HCT116 (cell line): ENCODE data around the gene SELENOS. TPM values are rescaled to one million over a fixed set of nuclear protein-coding genes. Genes with fewer than 3 reads are reported as not detected.

Experiments used
- ATAC-seq: fragments of 200-7000 bp; cut with Tn5 transposase; 2 replicates; pipeline ENCODE4 v1.9.1; 2020; ENCODE audit warnings: mild to moderate bottlenecking, moderate library complexity
- BruUV-seq: library from RNA; stranded (reverse); fragments of 400-500 nt; replicated peaks from 2 replicates; lab custom pipeline; 2021; lab: Mats Ljungman, UMichigan
- CTCF ChIA-PET: fragments of 300-600 bp; sonication (Branson Sonifier 250); formaldehyde crosslinking; loops from one replicate; lab custom pipeline; 2021; ENCODE audit warnings: antibody characterized with exemption; lab: Charles Lee
- POLR2A ChIA-PET: fragments of 300-600, 350-600 bp; sonication (Branson Sonifier 250); formaldehyde crosslinking; loops from one replicate; lab custom pipeline; 2021; ENCODE audit warnings: antibody characterized with exemption; lab: Charles Lee
- RAD21 ChIA-PET, 2 experiments: fragments of 300-600 bp; sonication (Branson Sonifier 250); formaldehyde crosslinking; loops; one replicate each; lab custom pipeline; 2023; ENCODE audit warnings: low total read pairs in 2 of 2; ENCODE audit not compliant: uncharacterized antibody in 2 of 2, unreplicated experiment in 2 of 2, low non-redundant PET in 1 of 2; lab: Charles Lee
- DNase-seq: peaks from one replicate; pipeline ENCODE4 v3.0.0-alpha.2; 2010; ENCODE audit warnings: low read depth, low spot score
- H2AFZ ChIP-seq: fragments of 200-600 bp; shearing (Covaris generic), sonication (generic); 2 replicates; pipeline ENCODE4 v1.6.1; 2017; ENCODE audit warnings: low read depth, mixed run types, mixed read lengths, antibody characterized with exemption, low read length; ENCODE audit not compliant: poor library complexity, severe bottlenecking
- H3K27ac ChIP-seq: 2 replicates; pipeline ENCODE4 v1.5.1; 2012; ENCODE audit warnings: low read depth, low read length
- H3K27me3 ChIP-seq: fragments of 200-600 bp; sonication (generic); 2 replicates; pipeline ENCODE4 v1.6.1; 2016; ENCODE audit warnings: mixed run types, low read length, mixed read lengths; ENCODE audit not compliant: insufficient read depth
- H3K36me3 ChIP-seq, 2 experiments: fragments of 200-500 bp in 1 of 2; fragments of 200-600 bp in 1 of 2; sonication (Bioruptor generic) in 1 of 2; sonication (generic) in 1 of 2; 2 replicates each; pipeline versions ENCODE4 v1.5.1 to v1.6.1; 2014 to 2016; ENCODE audit warnings: low read length in 2 of 2, inconsistent platforms in 1 of 2, mixed read lengths in 1 of 2, mixed run types in 1 of 2; ENCODE audit not compliant: insufficient read depth in 2 of 2, control insufficient read depth in 1 of 2
- H3K4me1 ChIP-seq, 2 experiments: fragments of 200-600 bp in 1 of 2; sonication (generic) in 1 of 2; 2 replicates each; pipeline versions ENCODE4 v1.5.1 to v1.6.1; 2012 to 2017; ENCODE audit warnings: low read length in 2 of 2, inconsistent platforms in 1 of 2, mild to moderate bottlenecking in 1 of 2, mixed read lengths in 1 of 2, mixed run types in 1 of 2, moderate library complexity in 1 of 2; ENCODE audit not compliant: insufficient read depth in 2 of 2, control insufficient read depth in 1 of 2
- H3K4me2 ChIP-seq: fragments of 200-600 bp; sonication (generic); 2 replicates; pipeline ENCODE4 v1.6.1; 2017; ENCODE audit warnings: mixed run types, low read length, mixed read lengths
- H3K4me3 ChIP-seq, 2 experiments: fragments of 200-600 bp in 1 of 2; sonication (generic) in 1 of 2; replicated peaks in 1 of 2; 2 replicates each; pipeline ENCODE4 v1.5.1; 2011 to 2016; ENCODE audit warnings: low read length in 2 of 2, control low read depth in 1 of 2, low read depth in 1 of 2, mild to moderate bottlenecking in 1 of 2, mixed read lengths in 1 of 2, mixed run types in 1 of 2
- H3K79me2 ChIP-seq: fragments of 200-600 bp; sonication (generic); 2 replicates; pipeline ENCODE4 v1.6.1; 2017; ENCODE audit warnings: mild to moderate bottlenecking, mixed run types, low read length, moderate library complexity, mixed read lengths; ENCODE audit not compliant: insufficient read depth
- H3K9ac ChIP-seq: fragments of 200-600 bp; sonication (generic); 2 replicates; pipeline ENCODE4 v1.6.1; 2016; ENCODE audit warnings: low read length, mixed read lengths
- H3K9me2 ChIP-seq: fragments of 200-600 bp; sonication (generic), shearing (Covaris generic); 2 replicates; pipeline ENCODE4 v1.6.1; 2017; ENCODE audit warnings: mixed run types, mild to moderate bottlenecking, moderate library complexity; ENCODE audit not compliant: insufficient read depth
- H3K9me3 ChIP-seq, 2 experiments: fragments of 200-500 bp in 1 of 2; fragments of 200-600 bp in 1 of 2; sonication (Bioruptor generic) in 1 of 2; sonication (generic) in 1 of 2; 2 replicates each; pipeline ENCODE4 v1.6.1; 2014 to 2017; ENCODE audit warnings: low read length in 2 of 2, mixed read lengths in 2 of 2, inconsistent platforms in 1 of 2, low read depth in 1 of 2, mild to moderate bottlenecking in 1 of 2, mixed run types in 1 of 2, moderate library complexity in 1 of 2; ENCODE audit not compliant: control insufficient read depth in 1 of 2, insufficient read depth in 1 of 2
- H4K20me1 ChIP-seq: fragments of 200-600 bp; sonication (generic), shearing (Covaris generic); 2 replicates; pipeline ENCODE4 v1.6.1; 2017; ENCODE audit warnings: mixed run types, mild to moderate bottlenecking, moderate library complexity; ENCODE audit not compliant: insufficient read depth
- CBX3 ChIP-seq: IDR thresholded peaks from 2 replicates; pipeline ENCODE4 v1.6.1; 2012; ENCODE audit warnings: low read depth
- CEBPB ChIP-seq: IDR thresholded peaks from 2 replicates; pipeline ENCODE4 v1.6.1; 2012; ENCODE audit warnings: low read depth
- EGR1 ChIP-seq: IDR thresholded peaks from 2 replicates; pipeline ENCODE4 v1.6.1; 2012; ENCODE audit warnings: low read depth
- ELF1 ChIP-seq: IDR thresholded peaks from 2 replicates; pipeline ENCODE4 v1.6.1; 2012; ENCODE audit warnings: low read depth, borderline replicate concordance
- EZH2phosphoT487 ChIP-seq: fragments of 200-600 bp; IDR thresholded peaks from 2 replicates; pipeline ENCODE4 v1.6.1; 2018; ENCODE audit warnings: antibody characterized with exemption, borderline replicate concordance
- FOSL1 ChIP-seq: IDR thresholded peaks from 2 replicates; pipeline ENCODE4 v1.6.1; 2012; ENCODE audit warnings: low read depth
- JUND ChIP-seq: IDR thresholded peaks from 2 replicates; pipeline ENCODE4 v1.6.1; 2012
- MAX ChIP-seq: IDR thresholded peaks from 2 replicates; pipeline ENCODE4 v1.6.1; 2012
- POLR2AphosphoS5 ChIP-seq: IDR thresholded peaks from 2 replicates; pipeline ENCODE4 v1.6.1; 2011; ENCODE audit warnings: mild to moderate bottlenecking, low read depth, low read length, moderate library complexity
- REST ChIP-seq: IDR thresholded peaks from 2 replicates; pipeline ENCODE4 v1.6.1; 2012; ENCODE audit warnings: low read depth
- SP1 ChIP-seq: IDR thresholded peaks from 2 replicates; pipeline ENCODE4 v1.6.1; 2012; ENCODE audit warnings: low read depth
- TCF7L2 ChIP-seq: IDR thresholded peaks from 2 replicates; pipeline ENCODE4 v1.7.0; 2011; ENCODE audit warnings: borderline replicate concordance, inconsistent platforms; ENCODE audit not compliant: insufficient read depth, insufficient read length; ENCODE audit errors: extremely low read depth
- ZBTB33 ChIP-seq: IDR thresholded peaks from 2 replicates; pipeline ENCODE4 v1.6.1; 2011; ENCODE audit warnings: mild to moderate bottlenecking, low read length, moderate library complexity; ENCODE audit not compliant: insufficient replicate concordance; ENCODE audit errors: extremely low read depth
- ZFX ChIP-seq: fragments of 450-650 bp; IDR thresholded peaks from 2 replicates; pipeline ENCODE4 v1.6.1; 2017
- ZNF274 ChIP-seq: fragments of 200-500 bp; sonication (Bioruptor generic); IDR thresholded peaks from 2 replicates; pipeline ENCODE4 v1.6.1; 2014; ENCODE audit warnings: mild to moderate bottlenecking, low read depth, low read length, inconsistent platforms
- intact Hi-C: fragments of 100-400 bp; cut with micrococcal nuclease; formaldehyde crosslinking; loops from 2 replicates; pipeline ENCODE4 v1.10.0; 2022
- total RNA-seq: library from RNA; stranded (reverse); gene quantifications from one replicate; pipeline ENCODE4 v1.2.1, GENCODE V29; 2021; ENCODE audit not compliant: unreplicated experiment

Gene SELENOS
- total RNA-seq, 1 experiment from 2014 or later: 45.6 TPM

- DNase-seq (no peak), ATAC-seq (no peak)
- Histone ChIP-seq H2AFZ (no peak overlapping the region), H3K4me1 (no peaks in the 10 kb centered on the region), H3K9me3 (no peaks in the 10 kb centered on the region), H3K27me3 (no peaks in the 10 kb centered on the region), H3K4me2 (no peak overlapping the region), H3K9me2 (no peaks in the 10 kb centered on the region), H3K9ac (no peak overlapping the region), H3K79me2 (no peaks in the 10 kb centered on the region), H3K4me3 (no peak overlapping the region), H3K27ac (no peak overlapping the region), H4K20me1 (no peaks in the 10 kb centered on the region), H3K36me3 (no peaks in the 10 kb centered on the region)
- POLR2A ChIA-PET: no interaction called here
- intact Hi-C loops: no loop called here
- CTCF ChIA-PET: no interaction called here
- no peak for TF ChIP-seq CEBPB
- TF ChIP-seq MAX: no peak
- no peak for TF ChIP-seq EZH2phosphoT487
- TF ChIP-seq ZNF274: no peak
- no peak for TF ChIP-seq CBX3
- no peak for TF ChIP-seq ZFX
- TF ChIP-seq POLR2AphosphoS5: no peak
- TF ChIP-seq ELF1: no peak
- no peak for TF ChIP-seq EGR1
- no peak for TF ChIP-seq ZBTB33
- no peak for TF ChIP-seq FOSL1
- no peak for TF ChIP-seq TCF7L2
- TF ChIP-seq REST: no peak
- TF ChIP-seq SP1: no peak
- TF ChIP-seq JUND: no peak
- RAD21 ChIA-PET: no interaction called here
- no TSS peak for BruUV-seq
These were observed 48.7 kb upstream of the SELENOS start for GRCh38 chr15:101326026-101326315.
